HS-27A (cell line): ENCODE measurements around the gene RBMX.
"Not testable (repeated sequence)": the region's sequence is repeated elsewhere in the genome, so short reads cannot be mapped to it uniquely, and the experiment has no call there.

Experiments
- DNase-seq: peaks from one replicate; pipeline ENCODE4 v3.0.0-alpha.2; 2012; ENCODE audit warnings: low read depth, missing footprints

The RBMX gene

GRCh38 chrX:136878423-136878822 is 2.1 kb downstream of the RBMX start:
- no peak for DNase-seq

GRCh38 chrX:136874114-136874513 is 6.4 kb downstream of the RBMX start:
- not testable (repeated sequence) for DNase-seq

GRCh38 chrX:136873210-136873609 is 7.3 kb downstream of the RBMX start:
- DNase-seq, result not testable (repeated sequence)

- no peak for DNase-seq
Observed at GRCh38 chrX:136872091-136872700, 8.3 kb downstream of the RBMX start.

- no peak for DNase-seq
Observed at GRCh38 chrX:136870064-136870463, 10.5 kb downstream of the RBMX start.

- no peak for DNase-seq
Observed at GRCh38 chrX:136868283-136869055, 12.1 kb downstream of the RBMX start.

GRCh38 chrX:136867518-136867917 is 13.0 kb downstream of the RBMX start:
- DNase-seq, result no peak

GRCh38 chrX:136867096-136867491 is 13.4 kb downstream of the RBMX start:
- DNase-seq, result no peak

GRCh38 chrX:136866337-136867095 is 14.0 kb downstream of the RBMX start:
- no peak for DNase-seq

- DNase-seq, result no peak
Observed at GRCh38 chrX:136865270-136866158, 15.0 kb downstream of the RBMX start.

- DNase-seq, result no peak
Observed at GRCh38 chrX:136863826-136864225, 16.7 kb downstream of the RBMX start.

GRCh38 chrX:136862546-136862945 is 18.0 kb downstream of the RBMX start:
- DNase-seq, result no peak

- no peak for DNase-seq
Observed at GRCh38 chrX:136861877-136862276, 18.6 kb downstream of the RBMX start.

- DNase-seq, result no peak
Observed at GRCh38 chrX:136858007-136858756, 22.3 kb downstream of the RBMX start.

- DNase-seq, result no peak
Observed at GRCh38 chrX:136856551-136856950, 24.0 kb downstream of the RBMX start.

- no peak for DNase-seq
Observed at GRCh38 chrX:136856050-136856449, 24.5 kb downstream of the RBMX start.

- no peak for DNase-seq
Observed at GRCh38 chrX:136851526-136851925, 29.0 kb downstream of the RBMX start.

GRCh38 chrX:136850441-136851175 is 29.9 kb downstream of the RBMX start:
- no peak for DNase-seq

- no peak for DNase-seq
Observed at GRCh38 chrX:136849395-136849794, 31.1 kb downstream of the RBMX start.

GRCh38 chrX:136847874-136848273 is 32.7 kb downstream of the RBMX start:
- no peak for DNase-seq

GRCh38 chrX:136839196-136839595 is 41.3 kb downstream of the RBMX start:
- no peak for DNase-seq
